Cardiac septum (tissue), 1 donor: ENCODE results near the gene GIGYF2. TPM values are rescaled to one million over a fixed set of nuclear protein-coding genes. Genes with fewer than 3 reads are reported as not detected.

Experiments
- DNase-seq: peaks from one replicate; pipeline ENCODE4 v3.0.0-alpha.2; 2020; ENCODE audit warnings: low spot score
- intact Hi-C: fragments of 100-400 bp; cut with DNase I; formaldehyde crosslinking; loops from one replicate; pipeline ENCODE4 v1.14.0; 2022
- total RNA-seq: library from RNA; stranded (reverse); fragmentation: NEBNext Ultra II Directional; extraction: Animal tissue kit (Norgen Biotek cat#: 25700); gene quantifications from one replicate; pipeline ENCODE4 v1.2.1, GENCODE V29; 2021
- donor health status: DM: no; HTN: no; CAD: no.

The GIGYF2 gene
- total RNA-seq, 1 donor from 2014 or later, result 62.5 TPM

GRCh38 chr2:232872826-232873225, 175.7 kb downstream of the GIGYF2 start:
- peak; percentile 71 for DNase-seq
- intact Hi-C loops, result no loop called here

- DNase-seq, result peak; percentile 75
Observed at GRCh38 chr2:232873292-232873908, 176.3 kb downstream of the GIGYF2 start.

GRCh38 chr2:232873909-232874641, 176.9 kb downstream of the GIGYF2 start:
- peak; percentile 47 for DNase-seq
- intact Hi-C loops, result loop anchor here (1.0 kb wide), 1 partner anchor 29 kb away; no protein-coding TSS in a partner anchor

More at GRCh38 chr2:232873292-232873908, 176.3 kb downstream of the GIGYF2 start:
- intact Hi-C loops, result no loop called here

DNA sequence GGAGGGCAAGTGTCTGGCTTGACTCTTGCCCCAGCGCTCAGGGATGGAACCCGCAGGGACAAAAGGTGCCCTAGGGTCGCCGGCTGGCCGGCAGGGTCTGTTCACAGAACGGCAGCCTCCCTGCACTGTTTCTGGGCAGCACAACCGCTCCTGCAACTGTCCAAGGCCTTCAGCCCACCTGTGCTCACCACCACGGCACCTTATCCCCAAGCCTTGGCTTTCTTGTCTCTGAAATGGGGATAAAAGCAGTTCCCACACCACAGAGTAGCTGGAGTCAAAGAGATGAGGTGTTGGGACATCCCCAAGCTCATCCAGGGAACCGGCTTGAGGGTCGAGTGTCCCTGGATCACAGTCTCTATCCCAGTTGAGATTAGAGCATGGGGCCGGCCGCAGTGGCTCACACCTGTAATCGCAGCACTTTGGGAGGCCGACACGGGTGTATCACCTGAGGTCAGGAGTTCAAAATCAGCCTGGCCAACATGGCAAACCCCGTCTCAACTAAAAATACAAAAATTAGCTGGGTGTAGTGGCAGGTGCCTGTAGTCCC, 177.6 kb downstream of the GIGYF2 start:
- DNase-seq, result peak; percentile 70
- intact Hi-C loops, result loop anchor here (1.0 kb wide), 1 partner anchor 29 kb away; no protein-coding TSS in a partner anchor

- intact Hi-C loops, result no loop called here
- DNase-seq, result peak; percentile 57
Observed at GRCh38 chr2:232875256-232876121, 178.4 kb downstream of the GIGYF2 start.

DNA sequence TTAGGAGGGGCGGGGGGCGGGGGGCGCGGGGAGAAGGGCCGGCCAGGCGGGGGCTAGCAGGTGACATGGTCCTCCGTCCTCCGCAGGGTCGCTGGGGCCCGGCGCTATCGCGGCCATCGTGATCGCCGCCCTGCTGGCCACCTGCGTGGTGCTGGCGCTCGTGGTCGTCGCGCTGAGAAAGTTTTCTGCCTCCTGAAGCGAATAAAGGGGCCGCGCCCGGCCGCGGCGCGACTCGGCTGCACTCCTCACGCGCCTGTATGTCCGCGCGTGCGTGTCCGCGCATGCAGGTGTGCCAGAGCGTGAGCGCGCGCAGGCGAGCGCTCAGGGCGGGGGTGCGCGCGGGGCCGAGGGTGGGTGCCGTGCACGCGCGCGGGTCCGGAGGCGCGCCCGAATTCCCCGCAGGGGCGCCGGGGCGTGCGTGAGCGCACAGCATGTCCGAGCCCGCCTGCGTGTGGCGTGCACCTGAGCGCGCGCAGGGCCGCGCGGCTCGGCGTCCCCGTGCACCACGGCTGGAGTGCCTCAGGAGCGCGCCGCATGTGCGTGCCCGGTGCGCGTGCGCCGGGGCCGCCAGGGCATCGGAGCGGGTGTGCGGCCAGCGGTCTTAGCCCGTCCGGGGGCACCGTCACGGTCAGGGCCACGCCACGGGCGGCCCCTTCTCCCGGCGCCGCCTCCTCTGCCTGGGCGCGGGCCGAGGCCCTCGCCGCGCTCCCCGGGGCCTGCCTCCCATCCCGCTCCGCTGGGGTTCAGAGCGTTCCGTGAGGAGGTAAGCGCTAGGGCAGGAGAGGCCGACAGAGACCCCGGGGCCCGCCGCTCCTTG, 179.2 kb downstream of the GIGYF2 start:
- DNase-seq, result peak; percentile 29
- intact Hi-C loops, result no loop called here

DNA sequence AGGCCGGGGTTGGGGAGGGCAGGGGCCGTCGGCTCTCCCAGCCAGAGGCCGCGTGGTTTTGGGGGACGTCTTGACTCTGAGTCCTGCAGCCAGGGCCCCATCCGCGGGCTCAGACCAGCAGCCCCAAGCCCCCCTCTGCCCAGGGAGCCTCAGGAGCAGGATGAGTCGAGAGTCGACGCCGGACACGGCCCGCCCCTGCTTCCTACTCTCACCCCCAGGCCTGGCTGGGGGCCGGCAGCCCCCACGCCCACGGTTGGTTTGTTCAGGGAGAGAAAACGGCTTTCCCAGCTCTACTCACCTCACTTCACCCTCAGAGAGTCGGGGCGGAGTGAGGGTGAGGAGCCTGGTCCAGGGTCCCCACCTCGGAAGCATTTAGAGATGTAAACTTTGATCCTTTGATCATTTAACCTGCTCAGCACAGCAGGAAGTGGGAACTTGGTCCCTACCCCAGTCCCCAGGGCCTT, 179.9 kb downstream of the GIGYF2 start:
- intact Hi-C loops, result no loop called here
- DNase-seq, result peak; percentile 61

DNA sequence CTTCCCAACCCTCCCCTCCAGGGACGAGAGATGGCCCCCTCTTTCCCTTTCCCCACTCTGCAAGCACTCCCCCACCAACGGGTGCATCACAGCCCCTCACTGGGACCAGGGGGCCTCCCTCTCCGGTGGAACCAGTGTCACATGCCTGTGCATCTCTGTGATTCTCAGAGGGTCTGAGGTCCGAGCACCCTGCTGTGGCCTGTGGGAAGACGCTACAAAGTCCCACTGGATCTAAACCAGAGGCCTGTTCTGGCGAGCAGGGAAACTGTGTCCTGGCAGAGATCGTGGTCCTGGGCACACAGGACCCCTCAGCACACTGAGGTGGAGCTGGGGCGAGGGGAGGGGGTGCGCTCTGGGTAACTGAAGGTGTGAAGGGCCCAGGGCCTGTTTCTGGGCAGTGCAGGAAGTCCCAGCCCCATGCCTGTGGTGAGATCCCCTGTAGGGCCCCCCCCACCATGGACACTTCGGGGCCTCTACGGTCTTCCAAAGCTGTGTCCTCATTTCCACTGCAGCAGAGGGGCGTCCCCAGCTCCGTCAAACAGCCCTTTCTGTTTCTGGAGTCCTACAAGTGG, 180.9 kb downstream of the GIGYF2 start:
- peak; percentile 65 for DNase-seq
- intact Hi-C loops, result no loop called here

- DNase-seq, result peak; percentile 60
- intact Hi-C loops, result no loop called here
Observed at GRCh38 chr2:232878855-232879617, 181.9 kb downstream of the GIGYF2 start.

DNA sequence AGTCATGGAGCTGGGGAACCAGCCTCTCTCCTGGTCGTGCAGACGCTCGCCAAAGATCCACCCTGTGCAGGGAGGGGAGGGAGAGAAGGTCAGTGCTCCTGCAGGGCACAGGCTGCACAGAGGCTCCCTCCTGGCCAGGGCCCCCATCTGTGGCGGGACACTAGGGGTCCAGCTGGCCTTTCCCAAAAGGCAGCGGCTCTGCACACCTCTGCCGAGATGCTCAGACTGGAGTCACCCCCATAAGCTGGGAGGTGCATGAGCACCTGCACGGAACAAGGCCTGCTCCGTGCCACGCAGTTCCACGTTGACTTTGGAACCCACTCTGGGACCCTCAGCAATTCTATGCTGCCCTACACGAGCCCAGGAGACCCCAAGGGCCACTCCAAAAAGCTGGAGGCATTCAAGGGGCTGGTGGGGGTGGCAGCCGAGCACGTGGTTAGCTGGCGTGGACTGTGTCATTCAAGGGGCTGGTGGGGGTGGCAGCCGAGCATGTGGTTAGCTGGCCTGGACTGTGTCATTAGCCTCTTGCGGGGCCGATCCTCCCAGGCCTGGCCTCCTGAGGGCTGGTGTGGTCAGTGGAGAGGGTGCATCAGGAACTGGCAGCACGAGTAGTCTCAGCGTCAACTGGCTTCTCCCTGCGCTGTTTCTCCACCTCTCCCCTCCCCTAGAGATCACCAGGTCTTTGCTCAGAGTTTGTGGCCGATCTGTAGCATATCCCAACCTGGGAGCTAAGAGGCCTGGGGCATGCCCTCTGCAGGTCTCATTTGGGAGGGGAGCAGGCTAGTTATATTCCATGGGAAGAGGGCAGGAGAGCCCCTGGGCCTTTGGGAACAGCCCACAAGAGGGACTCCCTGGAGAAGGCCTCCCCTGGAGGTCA, 182.7 kb downstream of the GIGYF2 start:
- DNase-seq, result peak; percentile 66
- intact Hi-C loops, result no loop called here

DNA sequence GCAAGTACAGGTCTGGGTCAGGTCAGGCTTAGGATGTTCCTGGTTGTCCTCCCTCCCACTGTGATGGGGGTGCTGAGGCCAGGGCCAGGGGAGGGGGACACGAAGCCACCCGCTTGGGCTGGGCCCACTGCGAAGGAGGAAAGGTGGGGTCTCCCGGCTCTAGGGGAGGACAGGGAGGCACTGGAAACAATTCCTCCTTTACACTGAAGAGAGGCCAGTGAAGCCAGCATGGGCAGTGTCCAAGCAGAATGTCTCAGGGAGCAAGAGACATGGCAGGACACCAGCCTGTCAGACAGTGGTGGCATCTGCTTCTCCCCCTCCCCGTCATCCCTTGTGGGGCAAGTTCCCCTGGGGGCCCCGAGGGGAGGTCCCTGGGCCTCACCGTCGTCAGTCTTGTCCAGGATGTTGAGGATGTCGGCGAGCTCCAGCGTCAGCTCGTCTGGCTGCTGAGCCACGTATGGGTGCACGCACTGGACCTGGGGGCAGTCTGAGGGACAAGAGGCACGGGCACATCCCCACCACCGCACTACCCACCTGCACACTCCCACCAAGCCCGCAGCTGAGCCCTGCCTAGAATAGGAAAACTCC, 183.7 kb downstream of the GIGYF2 start:
- DNase-seq, result no peak
- intact Hi-C loops, result no loop called here

- DNase-seq, result peak; percentile 62
- intact Hi-C loops, result no loop called here
Observed at GRCh38 chr2:232882085-232882484, 185.0 kb downstream of the GIGYF2 start.

- DNase-seq, result peak; percentile 31
- intact Hi-C loops, result no loop called here
Observed at GRCh38 chr2:232882505-232883115, 185.5 kb downstream of the GIGYF2 start.

- intact Hi-C loops, result no loop called here
- DNase-seq, result peak; percentile 65
Observed at GRCh38 chr2:232883116-232883721, 186.1 kb downstream of the GIGYF2 start.

DNA sequence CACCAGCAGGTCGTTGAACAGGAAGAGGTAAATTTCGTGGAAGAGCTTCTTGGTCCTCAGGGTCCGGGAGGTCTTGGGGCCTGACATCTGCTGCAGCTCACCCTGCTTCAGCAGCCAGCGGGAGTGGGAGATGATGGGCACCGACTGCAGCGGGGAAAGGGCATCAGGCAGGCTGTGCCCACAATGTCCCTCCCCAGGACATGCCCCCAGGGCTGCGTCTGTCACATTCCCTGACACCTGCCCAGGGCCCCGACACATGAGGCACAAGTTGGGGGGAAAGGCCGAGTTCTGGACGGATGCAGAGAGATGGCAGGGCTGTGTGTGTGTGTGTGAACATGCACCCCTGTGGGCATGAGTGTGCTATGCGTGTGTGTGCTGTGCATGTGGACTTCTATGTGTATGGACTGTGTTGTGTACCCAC, 186.9 kb downstream of the GIGYF2 start:
- peak; percentile 70 for DNase-seq

More for the DNA sequence above, 186.9 kb downstream of the GIGYF2 start:
- intact Hi-C loops, result no loop called here
